Left renal pelvis (tissue), 4 donors: ENCODE data around the gene TPCN2. TPM values are rescaled to one million over a fixed set of nuclear protein-coding genes. Genes with fewer than 3 reads are reported as not detected.

Source experiments
- DNase-seq, 4 donors: peaks; one replicate each; pipeline ENCODE4 v3.0.0-alpha.2; 2013; ENCODE audit warnings: low read depth in 4 of 4, low spot score in 3 of 4
- polyA plus RNA-seq, 4 donors: library from polyadenylated mRNA; unstranded; fragments of 120-200 nt; gene quantifications; one replicate each; pipeline ENCODE4 v1.2.1, GENCODE V29; 2013; ENCODE audit not compliant: insufficient read length in 4 of 4

The TPCN2 gene
- polyA plus RNA-seq, 4 donors = 9.1 to 20.5 (median 14.2) TPM

GRCh38 chr11:69055598-69056516 lies 7.1 kb downstream of the TPCN2 start:
- DNase-seq = no peak

- DNase-seq = no peak
These were observed 8.5 kb downstream of the TPCN2 start for GRCh38 chr11:69057236-69057635.

- DNase-seq = no peak
These were observed 9.1 kb downstream of the TPCN2 start for GRCh38 chr11:69057801-69058200.

GRCh38 chr11:69058511-69059270 lies 10.0 kb downstream of the TPCN2 start:
- no peak for DNase-seq

GRCh38 chr11:69059429-69059828 lies 10.7 kb downstream of the TPCN2 start:
- no peak for DNase-seq

GRCh38 chr11:69059985-69060384 lies 11.3 kb downstream of the TPCN2 start:
- DNase-seq = no peak

- no peak for DNase-seq
These were observed 12.3 kb downstream of the TPCN2 start for GRCh38 chr11:69060806-69061712.

GRCh38 chr11:69061713-69062053 lies 13.0 kb downstream of the TPCN2 start:
- DNase-seq = no peak

- DNase-seq = no peak
These were observed 13.6 kb downstream of the TPCN2 start for GRCh38 chr11:69062169-69062855.

GRCh38 chr11:69062873-69063651 lies 14.3 kb downstream of the TPCN2 start:
- DNase-seq = no peak

GRCh38 chr11:69063652-69064260 lies 15.0 kb downstream of the TPCN2 start:
- DNase-seq = no peak

GRCh38 chr11:69064394-69064957 lies 15.7 kb downstream of the TPCN2 start:
- no peak for DNase-seq

- no peak for DNase-seq
These were observed 16.5 kb downstream of the TPCN2 start for GRCh38 chr11:69065147-69065710.

GRCh38 chr11:69066122-69067112 lies 17.7 kb downstream of the TPCN2 start:
- no peak for DNase-seq

GRCh38 chr11:69067200-69067599 lies 18.5 kb downstream of the TPCN2 start:
- no peak for DNase-seq

GRCh38 chr11:69071086-69071800 lies 22.5 kb downstream of the TPCN2 start:
- no peak for DNase-seq

GRCh38 chr11:69071956-69072355 lies 23.2 kb downstream of the TPCN2 start:
- no peak for DNase-seq
